Hematopoietic multipotent progenitor cell treated with erythropoietin and hydrocortisone succinate and interleukin-3 and kit ligand, for 15 days (in vitro differentiated cells): ENCODE measurements around the gene GIMAP6.
"Not testable (repeated sequence)": the region's sequence is repeated elsewhere in the genome, so short reads cannot be mapped to it uniquely, and the experiment has no call there.

Experiments used
- DNase-seq: peaks from one replicate; pipeline ENCODE4 v3.0.0-alpha.2; 2015; ENCODE audit warnings: low spot score

GIMAP6 gene

GRCh38 chr7:150631866-150632864 lies at the start of gene GIMAP6:
TSS of gene GIMAP6 (minus strand) at chr7:150632385. CDS start at chr7:150630142, 2,243 bp downstream.
- DNase-seq: no peak

- not testable (repeated sequence) for DNase-seq
Observed at GRCh38 chr7:150680364-150680763, 48.2 kb upstream of the GIMAP6 start.

- DNase-seq: not testable (repeated sequence)
Observed at GRCh38 chr7:150678601-150679000, 46.4 kb upstream of the GIMAP6 start.

DNA sequence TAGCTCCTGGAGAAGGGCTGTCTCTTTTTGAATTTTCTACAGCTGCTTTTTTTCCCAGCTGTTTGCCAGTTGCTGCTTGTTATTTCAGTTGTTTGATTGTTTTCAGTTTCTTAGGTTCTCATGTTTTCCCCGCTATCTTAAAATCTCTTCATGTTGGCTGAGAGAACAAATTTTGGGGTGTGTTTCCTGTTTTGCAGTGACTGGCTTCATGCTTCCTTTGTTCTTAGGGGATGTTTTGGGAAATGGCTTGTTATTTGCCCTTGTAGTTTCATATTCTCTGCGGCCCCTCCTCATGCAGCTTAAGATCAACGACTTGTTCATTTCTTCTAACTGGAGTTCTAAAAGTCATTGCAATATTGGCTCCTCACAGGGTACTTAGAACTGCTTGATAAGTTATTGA lies 44.7 kb upstream of the GIMAP6 start:
- not testable (repeated sequence) for DNase-seq

GRCh38 chr7:150676276-150676675 lies 44.1 kb upstream of the GIMAP6 start:
- not testable (repeated sequence) for DNase-seq

DNA sequence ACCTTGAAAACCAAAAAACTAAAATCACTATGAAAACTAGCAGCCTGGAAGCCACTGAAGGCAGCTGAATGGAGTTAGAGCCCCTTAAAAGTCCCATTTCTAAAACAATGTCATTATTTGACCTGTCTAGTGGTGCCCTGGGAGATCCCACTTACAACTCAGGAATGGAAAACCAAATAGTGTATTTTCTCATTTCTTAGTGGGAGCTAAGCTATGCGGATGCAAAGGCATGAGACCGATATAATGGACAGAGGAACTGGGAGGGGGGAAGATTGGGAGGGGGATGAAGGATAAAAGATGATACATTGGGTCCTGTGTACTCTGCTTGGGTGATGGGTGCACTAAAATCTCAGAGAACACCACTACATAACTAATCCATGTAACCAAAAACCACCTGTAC lies 43.5 kb upstream of the GIMAP6 start:
- DNase-seq: no peak

DNA sequence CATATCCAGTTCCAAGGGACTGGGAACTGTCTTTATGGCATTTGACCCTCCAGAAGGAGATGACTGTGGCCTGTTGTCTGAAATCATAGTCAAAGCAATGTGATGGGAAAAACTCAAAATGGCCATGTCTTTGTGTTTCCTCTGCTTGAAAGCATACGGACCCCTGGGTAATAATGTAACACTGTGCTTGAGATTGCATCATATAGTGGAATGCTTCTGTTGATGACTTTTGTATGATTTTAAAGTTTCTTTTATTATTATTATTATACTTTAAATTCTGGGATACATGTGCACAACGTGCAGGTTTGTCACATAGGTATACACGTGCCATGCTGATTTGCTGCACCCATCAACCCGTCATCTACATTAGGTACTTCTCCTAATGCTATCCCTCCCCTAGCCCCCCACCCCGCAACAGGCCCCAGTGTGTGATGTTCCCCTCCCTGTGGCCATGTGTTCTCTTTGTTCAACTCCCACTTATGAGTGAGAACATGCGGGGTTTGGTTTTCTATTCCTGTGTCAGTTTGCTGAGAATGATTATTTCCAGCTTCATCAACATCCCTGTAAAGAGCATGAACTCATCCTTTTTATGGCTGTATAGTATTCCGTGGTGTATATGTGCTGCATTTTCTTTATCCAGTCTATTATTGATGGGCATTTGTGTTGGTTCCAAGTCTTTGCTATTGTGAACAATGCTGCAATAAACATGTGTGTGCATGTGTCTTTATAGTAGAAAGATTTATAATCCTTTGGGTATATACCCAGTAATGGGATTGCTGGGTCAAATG lies 39.8 kb upstream of the GIMAP6 start:
- not testable (repeated sequence) for DNase-seq

DNA sequence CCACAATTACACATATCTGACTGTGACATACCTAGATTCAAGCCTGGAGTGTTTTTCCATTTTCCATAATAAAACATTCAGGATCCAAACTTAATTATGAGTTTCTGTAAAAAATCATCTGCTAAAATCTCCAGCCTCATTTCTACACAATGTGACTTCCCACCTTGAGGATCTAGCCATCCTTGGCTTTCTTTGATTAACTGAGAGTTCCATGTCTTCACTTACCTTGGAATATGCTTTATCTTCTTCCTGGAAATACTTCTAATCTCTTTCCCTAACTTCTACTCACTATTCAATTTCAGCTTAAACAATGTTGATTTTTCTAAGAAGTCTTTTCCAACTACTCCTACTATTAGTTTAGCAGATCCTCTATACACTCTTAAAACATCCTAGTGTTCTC lies 36.8 kb upstream of the GIMAP6 start:
- no peak for DNase-seq

- no peak for DNase-seq
Observed at GRCh38 chr7:150668472-150668911, 36.3 kb upstream of the GIMAP6 start.

GRCh38 chr7:150666412-150666811 lies 34.2 kb upstream of the GIMAP6 start:
- no peak for DNase-seq

DNA sequence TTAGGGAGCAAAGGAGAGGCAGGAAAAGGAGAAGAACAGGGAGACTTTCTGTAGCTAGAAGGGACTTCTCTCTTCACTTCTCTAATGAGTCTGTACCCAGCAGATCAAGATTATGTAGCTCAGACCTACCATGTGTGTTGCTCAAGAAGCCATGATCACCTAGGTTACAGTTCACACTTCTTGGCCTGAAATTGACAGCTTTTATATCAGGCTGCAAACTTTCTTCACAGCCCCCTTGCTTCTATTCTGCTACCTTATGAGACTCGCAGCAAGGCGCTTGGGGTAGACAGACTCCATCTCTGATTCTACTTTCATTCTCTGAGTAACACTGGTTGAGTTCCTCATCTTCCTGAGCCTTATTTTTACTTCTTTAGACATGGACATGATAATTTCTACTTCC lies 33.7 kb upstream of the GIMAP6 start:
- DNase-seq: no peak

GRCh38 chr7:150665089-150665748 lies 33.0 kb upstream of the GIMAP6 start:
- no peak for DNase-seq

DNA sequence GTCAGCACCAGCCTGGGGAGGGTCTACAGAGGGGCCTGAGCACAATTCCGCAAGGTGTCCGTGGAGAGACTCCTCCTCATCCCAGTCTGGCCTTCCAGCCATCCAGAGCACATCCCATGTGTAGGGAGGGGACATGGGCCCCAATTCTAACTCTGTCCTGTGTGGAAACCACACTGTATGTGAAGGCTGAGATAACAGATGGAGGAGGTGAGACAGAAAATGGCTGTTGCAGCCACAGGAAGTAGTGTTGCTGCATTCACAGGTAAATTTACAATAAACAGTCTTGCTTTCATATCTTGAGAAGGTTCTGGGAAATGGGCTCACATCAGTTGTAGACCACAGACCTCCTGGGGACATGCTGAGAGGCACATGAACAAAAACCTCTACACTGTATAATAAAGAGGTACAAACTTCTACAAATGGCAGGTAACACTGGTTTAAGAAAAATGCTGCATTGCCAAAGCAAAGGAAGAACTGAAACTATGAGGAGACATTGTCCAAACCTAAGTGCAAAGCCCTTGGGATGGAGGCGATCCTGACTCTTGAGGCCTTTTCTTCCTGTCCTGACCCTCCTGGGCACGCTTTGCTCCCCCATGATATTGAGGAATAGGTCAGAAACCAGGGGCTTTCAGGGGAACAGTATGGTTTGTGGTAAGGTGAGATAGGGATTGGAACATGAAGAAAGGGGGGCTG lies 31.8 kb upstream of the GIMAP6 start:
- DNase-seq: no peak

DNA sequence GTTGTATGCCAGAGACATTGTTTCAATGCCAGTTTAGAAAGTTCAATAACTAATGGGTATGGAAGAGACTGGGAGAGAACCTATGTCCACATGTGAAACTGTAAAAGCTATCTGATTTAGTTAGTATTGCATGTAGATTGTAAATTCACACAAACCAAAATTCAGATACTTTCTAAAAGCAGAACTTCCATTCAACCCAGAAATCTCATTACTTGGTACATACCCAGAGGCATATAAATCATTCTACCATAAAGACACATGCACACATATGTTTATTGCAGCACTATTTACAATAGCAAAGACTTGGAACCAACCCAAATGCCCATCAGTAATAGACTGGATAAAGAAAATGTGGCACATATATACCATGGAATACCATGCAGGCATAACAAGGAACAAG lies 30.6 kb upstream of the GIMAP6 start:
- not testable (repeated sequence) for DNase-seq

GRCh38 chr7:150660939-150661613 lies 28.9 kb upstream of the GIMAP6 start:
- no peak for DNase-seq

DNA sequence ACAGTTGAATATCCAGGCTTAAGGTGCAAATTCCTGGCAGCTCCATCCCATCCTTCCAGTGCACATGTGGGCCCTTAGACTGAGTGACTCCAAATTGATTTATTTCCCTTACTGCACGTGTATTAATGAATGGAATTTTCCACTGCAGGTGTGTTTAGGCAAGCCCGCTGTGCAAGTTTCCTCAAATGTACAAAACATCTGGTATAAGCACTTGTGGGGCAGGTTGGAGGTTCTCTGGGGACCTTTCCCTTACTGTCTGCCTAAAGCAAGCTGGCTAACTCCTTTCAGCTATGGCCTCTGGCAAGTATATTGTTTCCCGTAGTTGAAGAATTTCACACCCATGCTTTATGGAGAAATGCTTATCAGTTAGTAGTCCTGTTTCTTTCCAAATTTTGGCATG lies 25.3 kb upstream of the GIMAP6 start:
- DNase-seq: no peak

DNA sequence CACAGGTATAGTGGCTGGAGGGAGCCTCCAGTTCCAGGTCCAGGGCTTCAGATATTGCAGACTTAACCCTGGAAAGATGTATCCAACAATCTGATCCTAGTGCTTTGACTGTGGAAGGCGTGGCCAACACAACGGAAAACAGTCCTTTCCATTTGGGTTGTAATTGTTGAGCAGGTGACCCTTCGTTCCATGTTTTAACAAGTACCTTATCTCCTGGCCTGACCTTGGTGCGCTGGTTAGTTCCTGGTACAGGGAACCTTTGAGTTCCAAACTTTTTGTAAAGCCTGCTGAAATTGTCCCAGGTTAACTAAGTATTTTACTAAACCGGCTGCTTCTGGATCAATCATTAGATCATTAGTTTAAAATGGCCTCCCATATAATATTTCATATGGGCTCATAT lies 23.9 kb upstream of the GIMAP6 start:
- no peak for DNase-seq

- no peak for DNase-seq
Observed at GRCh38 chr7:150654692-150655091, 22.5 kb upstream of the GIMAP6 start.

DNA sequence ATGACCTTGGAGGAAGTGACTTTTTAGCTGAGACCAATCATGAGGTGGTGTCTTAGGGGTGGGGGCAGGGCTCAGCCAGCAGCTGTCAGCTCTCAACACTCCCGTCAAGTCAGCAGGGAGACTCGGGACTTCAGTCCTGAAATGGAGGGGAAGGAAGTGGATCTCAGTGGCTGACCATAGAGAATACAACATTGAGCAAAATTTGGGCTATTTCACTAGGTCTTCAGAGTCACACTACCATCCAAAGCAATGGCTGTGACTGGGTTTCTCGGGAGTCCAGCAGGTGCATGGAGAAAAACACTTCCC lies 16.8 kb upstream of the GIMAP6 start:
- DNase-seq: no peak

DNA sequence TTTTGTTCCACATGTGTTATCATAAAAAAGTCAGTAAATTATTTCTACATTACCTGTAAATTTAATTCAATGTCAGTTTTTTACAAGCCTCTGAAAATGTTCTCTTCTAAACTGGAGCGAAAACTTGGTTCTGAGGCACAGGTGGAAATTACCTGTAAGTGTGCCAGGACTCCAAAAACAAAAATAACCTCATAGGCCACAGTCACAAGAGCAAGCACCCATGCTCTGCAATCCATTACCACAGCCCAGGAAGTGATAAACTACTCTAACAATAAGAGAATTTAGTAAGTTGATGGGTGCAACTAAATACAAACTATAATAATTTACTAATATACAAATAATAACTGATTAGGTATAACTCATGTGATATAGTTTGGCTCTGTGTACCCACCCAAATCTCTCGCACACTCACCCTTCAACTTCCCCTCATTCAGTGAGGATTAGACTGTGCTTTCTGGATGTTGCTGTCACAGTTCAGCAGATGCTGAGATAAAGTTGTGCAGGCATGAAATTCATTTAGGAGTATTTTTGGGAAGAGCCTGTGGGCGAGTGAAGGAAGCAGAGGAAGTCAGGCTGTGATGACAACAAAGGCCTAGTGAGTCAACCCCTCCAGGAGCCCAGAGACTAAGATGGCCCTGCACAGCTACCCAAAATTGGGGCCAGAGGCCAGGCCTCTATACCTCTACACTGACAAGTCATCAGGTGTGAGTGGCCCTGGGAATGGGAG lies 16.3 kb upstream of the GIMAP6 start:
- no peak for DNase-seq
